Hematopoietic multipotent progenitor cell treated with erythropoietin and hydrocortisone succinate and interleukin-3 and kit ligand, for 4 days (in vitro differentiated cells): Measurements from ENCODE around the gene SLC9A8.

ENCODE experiments used
- DNase-seq: peaks from one replicate; pipeline ENCODE4 v3.0.0-alpha.2; 2015

Gene SLC9A8

DNA sequence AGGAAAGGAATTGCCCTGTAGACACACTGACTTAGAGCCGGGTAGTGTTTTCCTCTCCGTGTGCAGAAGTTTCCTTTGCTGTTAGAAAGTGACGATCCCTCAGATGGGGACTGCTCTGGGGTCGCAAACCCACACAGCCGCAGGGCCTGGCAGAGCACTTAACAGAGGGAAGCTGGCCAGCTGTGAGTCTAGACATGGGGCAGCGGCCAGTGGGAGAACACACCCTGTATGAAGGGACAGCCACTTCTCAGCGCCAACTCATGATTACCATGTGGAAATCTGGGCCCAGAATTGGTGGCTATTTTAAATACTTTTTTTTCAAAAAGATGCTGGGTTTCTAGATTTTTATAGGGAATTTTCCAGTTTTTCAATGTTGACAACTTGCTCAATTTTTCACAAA, 39.4 kb downstream of the SLC9A8 start:
- no peak for DNase-seq

DNA sequence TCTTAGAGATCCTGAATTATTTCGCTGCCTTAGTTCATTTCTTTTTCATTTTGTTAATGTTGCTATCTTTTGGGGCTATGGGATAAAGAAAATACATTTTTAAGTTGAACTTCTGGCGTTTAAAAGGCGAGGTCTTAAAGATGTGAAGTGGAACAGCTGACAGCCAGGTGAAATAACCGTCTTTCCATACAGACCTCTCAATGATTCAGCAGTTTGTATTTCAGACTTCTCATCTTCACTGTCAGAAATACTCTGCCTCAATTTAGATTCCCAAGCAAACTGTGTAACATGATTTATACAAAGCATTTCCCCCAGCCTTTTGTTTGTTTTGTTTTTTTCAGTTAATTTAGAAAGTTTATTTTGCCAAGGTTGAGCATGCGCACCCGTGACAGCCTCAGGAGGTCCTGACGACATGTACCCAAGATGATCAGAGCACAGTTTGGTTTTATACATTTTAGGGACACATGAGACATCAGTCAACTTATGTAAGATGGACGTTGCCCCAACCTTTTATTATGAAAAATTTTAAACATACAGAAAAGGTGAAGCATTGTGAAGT, 40.0 kb downstream of the SLC9A8 start:
- DNase-seq: no peak

GRCh38 chr20:49853640-49854039, 41.0 kb downstream of the SLC9A8 start:
- no peak for DNase-seq

- DNase-seq: no peak
These were observed 41.7 kb downstream of the SLC9A8 start for GRCh38 chr20:49854190-49854875.

DNA sequence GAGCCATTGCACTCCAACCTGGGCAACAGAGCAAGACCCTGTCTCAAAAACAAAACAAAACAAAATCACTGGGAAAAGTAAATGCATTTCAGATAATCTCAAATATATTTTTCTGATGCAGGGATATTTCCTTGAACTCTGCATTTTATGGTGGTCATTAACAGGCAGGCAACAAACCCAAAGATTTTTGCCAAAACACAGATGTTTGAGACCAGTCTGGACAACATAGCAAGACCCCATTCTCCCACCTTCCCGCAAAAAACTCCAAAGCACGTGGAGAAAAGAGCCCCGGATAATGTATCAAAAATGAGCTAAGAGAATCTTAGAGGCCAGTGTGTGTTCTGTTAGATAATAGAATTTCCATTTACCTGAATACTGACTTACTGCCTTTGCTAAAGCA, 44.3 kb downstream of the SLC9A8 start:
- DNase-seq: no peak

GRCh38 chr20:49858076-49858585, 45.5 kb downstream of the SLC9A8 start:
- no peak for DNase-seq

DNA sequence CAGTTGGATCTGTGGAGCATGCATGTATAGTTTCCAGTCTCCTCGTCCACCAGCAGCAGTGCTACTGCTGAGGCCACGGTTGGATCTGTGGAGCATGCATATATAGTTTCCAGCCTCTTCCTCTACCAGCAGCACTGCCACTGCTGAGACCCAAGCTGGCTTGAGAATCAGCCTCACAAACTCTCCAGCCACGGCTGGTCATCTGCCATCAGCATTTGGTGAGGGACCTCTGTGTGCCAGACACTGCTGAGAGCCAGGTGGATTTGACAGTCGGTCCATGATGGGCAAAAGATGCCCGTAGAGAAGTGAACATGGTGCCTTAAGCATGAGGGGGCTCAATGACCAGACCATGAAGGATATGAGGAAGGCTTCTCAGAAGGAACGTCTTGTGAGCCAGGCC, 46.4 kb downstream of the SLC9A8 start:
- no peak for DNase-seq

GRCh38 chr20:49859807-49860206, 47.2 kb downstream of the SLC9A8 start:
- no peak for DNase-seq

GRCh38 chr20:49861232-49861631, 48.6 kb downstream of the SLC9A8 start:
- DNase-seq: peak; percentile 11

GRCh38 chr20:49862607-49863200, 50.1 kb downstream of the SLC9A8 start:
- DNase-seq: peak; percentile 27

GRCh38 chr20:49863666-49864065, 51.0 kb downstream of the SLC9A8 start:
- DNase-seq: no peak

DNA sequence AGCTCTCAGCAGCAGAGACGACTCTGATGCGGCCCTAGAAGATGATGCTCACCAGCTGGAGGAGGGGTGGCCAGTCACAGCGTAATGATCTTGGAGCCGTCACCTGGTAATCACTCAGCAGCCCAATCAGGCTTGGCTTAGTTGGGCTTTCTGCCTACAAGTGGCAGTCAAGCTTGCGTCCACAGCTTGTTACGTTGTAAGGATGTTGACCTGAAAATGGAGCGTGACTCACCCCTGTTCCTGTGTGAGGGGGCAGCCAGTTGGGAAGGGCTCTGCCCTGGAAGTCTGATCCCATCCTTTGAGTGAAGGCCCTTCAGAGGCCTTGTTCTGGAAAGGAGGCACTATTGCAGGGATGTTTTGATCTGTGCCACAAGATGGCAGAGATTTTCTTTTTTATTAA, 52.9 kb downstream of the SLC9A8 start:
- no peak for DNase-seq

DNA sequence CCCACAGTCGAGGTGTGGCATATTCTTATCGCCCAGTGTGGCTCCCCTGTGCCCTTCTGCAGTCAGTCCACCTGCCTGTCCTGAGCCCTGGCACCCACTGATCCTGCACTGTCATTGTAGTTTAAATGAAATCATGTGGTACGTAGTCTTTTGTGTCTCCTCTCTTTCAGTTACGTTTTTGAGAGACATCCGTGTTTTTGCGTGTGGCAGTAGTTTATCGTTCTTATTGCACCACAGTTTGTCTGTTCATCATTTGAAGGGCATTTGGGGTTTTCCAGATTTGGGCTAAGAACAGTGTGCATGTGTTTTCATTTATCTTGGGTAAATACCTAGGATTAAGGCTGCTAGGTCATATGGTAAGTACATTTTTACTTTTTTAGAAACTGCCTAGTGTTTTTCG, 53.4 kb downstream of the SLC9A8 start:
- DNase-seq: no peak

GRCh38 chr20:49867453-49868215, 55.0 kb downstream of the SLC9A8 start:
- DNase-seq: no peak

GRCh38 chr20:49868538-49868937, 55.9 kb downstream of the SLC9A8 start:
- peak; percentile 58 for DNase-seq

GRCh38 chr20:49868964-49869363, 56.3 kb downstream of the SLC9A8 start:
- DNase-seq: no peak

DNA sequence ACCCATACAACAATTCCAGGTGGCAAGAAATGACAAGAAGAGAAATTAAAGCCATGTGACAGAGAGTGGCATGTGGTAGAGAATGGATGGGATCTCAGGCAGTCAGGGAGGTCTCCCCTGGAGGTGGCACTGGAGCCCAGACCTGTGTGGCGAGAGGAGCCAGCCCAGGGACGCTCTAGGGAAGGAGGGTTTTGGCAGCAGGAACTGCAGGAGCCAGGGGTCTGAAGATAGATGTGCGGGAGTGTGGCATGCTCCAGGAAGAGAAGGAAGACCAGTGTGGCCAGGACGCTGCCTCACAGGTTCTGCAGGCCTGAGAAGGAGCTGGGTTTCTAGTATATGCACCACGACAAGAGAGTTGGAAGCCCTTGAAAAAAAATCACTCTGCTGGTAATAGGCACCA, 57.6 kb downstream of the SLC9A8 start:
- no peak for DNase-seq

DNA sequence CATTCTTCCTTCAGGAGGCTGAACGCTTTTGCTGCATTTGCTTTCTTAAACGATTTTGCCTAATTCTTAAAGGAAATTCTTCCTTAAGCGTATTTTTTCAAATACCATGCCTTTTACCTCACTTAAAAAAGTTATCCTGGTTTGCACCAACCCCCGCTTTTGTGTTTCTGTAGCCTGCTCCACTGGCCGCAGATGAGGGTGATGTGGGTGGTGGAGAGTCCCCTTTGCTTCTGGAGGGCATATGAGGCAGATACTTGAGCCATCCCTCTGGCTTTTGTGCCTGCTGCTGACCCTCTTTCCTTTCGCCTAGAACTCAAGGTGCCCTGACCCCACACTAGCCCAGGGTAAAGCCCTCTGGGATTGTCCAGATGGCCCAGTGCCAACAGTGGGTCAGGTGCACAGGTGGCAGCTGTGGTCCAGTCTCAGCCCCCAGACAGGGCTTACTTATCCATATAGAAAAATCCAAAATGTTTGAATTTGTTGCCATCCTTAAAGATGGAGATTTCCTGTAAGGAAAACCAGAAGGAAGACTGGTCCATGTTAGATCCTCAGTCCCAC, 58.8 kb downstream of the SLC9A8 start:
- no peak for DNase-seq

- DNase-seq: no peak
These were observed 59.4 kb downstream of the SLC9A8 start for GRCh38 chr20:49872056-49872455.

GRCh38 chr20:49874696-49875095, 62.1 kb downstream of the SLC9A8 start:
- no peak for DNase-seq

- no peak for DNase-seq
These were observed 64.8 kb downstream of the SLC9A8 start for GRCh38 chr20:49877386-49877921.

- no peak for DNase-seq
These were observed 66.3 kb downstream of the SLC9A8 start for GRCh38 chr20:49878977-49879376.

GRCh38 chr20:49880177-49880576, 67.5 kb downstream of the SLC9A8 start:
- no peak for DNase-seq
